ENCODE data around the gene IL10RB.

Gene IL10RB

GRCh38 chr21:33259995-33260394 is 6.2 kb upstream of the IL10RB start:
- H3K4me1 ChIP-seq (ENCODE audit: control extremely low read depth in 1 of 4, control insufficient read depth in 4 of 4, insufficient read depth in 4 of 4, low read length in 3 of 4), result peaks cover 0 to 33% (median 17%) of the 10 kb centered on the region in 4 experiments
- H3K27me3 ChIP-seq (replicated peaks in 2 of 5; ENCODE audit: control insufficient read depth in 4 of 5, insufficient read depth in 5 of 5, low read length in 4 of 5), result no peaks in the 10 kb centered on the region
- POLR2A ChIA-PET, result no interaction called here
- H3K4me3 ChIP-seq (ENCODE audit: control insufficient read depth in 1 of 7, extremely low read depth in 1 of 7, insufficient read depth in 4 of 7, low read depth in 2 of 7, low read length in 6 of 7), result no peak overlapping the region
- H3K36me3 ChIP-seq (ENCODE audit: control insufficient read depth in 4 of 4, insufficient read depth in 4 of 4, low read length in 3 of 4), result peaks cover 25 to 67% (median 48%) of the 10 kb centered on the region in 4 experiments
- no peak for DNase-seq
- H3K9me3 ChIP-seq (ENCODE audit: control extremely low read depth in 1 of 5, control insufficient read depth in 4 of 5, insufficient read depth in 2 of 5, low read depth in 1 of 5, low read length in 4 of 5), result peaks cover 0 to 5% (median 0%) of the 10 kb centered on the region in 5 experiments
- CTCF ChIA-PET, result interaction anchor here (1.0 kb wide), 1 partner anchor 9 kb away, joined by 3 read pairs; no protein-coding TSS in a partner anchor
- H3K27ac ChIP-seq (ENCODE audit: insufficient read depth in 1 of 2, low read depth in 1 of 2, low read length in 2 of 2, poor library complexity in 1 of 2, severe bottlenecking in 2 of 2), result no peak overlapping the region
- WGBS (ENCODE audit: insufficient coverage), result 69% methylated on average over 2 of the region's 7 CpGs

GRCh38 chr21:33261635-33262034 is 4.5 kb upstream of the IL10RB start:
- DNase-seq, result peak in 2 of 3 donors; percentile 78 to 82
- WGBS (ENCODE audit: insufficient coverage), result no CpG with 5 or more reads among the region's 3 CpGs
- peaks cover 7 to 45% (median 27%) of the 10 kb centered on the region in 4 experiments for H3K4me1 ChIP-seq (ENCODE audit: control extremely low read depth in 1 of 4, control insufficient read depth in 4 of 4, insufficient read depth in 4 of 4, low read length in 3 of 4)
- ChIA-PET CTCF (interaction anchor here (0.6 to 1.9 kb wide), 5 partner anchors 11 to 251 kb away, joined by 3 to 5 read pairs (median 4); partner anchors contain the start of gene IFNAR1), POLR2A (no interaction called here)
- H3K27me3 ChIP-seq (replicated peaks in 2 of 5; ENCODE audit: control insufficient read depth in 4 of 5, insufficient read depth in 5 of 5, low read length in 4 of 5), result no peaks in the 10 kb centered on the region
- no peak overlapping the region for H3K27ac ChIP-seq (ENCODE audit: insufficient read depth in 1 of 2, low read depth in 1 of 2, low read length in 2 of 2, poor library complexity in 1 of 2, severe bottlenecking in 2 of 2)
- peaks cover 0 to 5% (median 0%) of the 10 kb centered on the region in 5 experiments for H3K9me3 ChIP-seq (ENCODE audit: control extremely low read depth in 1 of 5, control insufficient read depth in 4 of 5, insufficient read depth in 2 of 5, low read depth in 1 of 5, low read length in 4 of 5)
- H3K36me3 ChIP-seq (ENCODE audit: control insufficient read depth in 4 of 4, insufficient read depth in 4 of 4, low read length in 3 of 4), result peaks cover 20 to 51% (median 38%) of the 10 kb centered on the region in 4 experiments
- no peak overlapping the region for H3K4me3 ChIP-seq (ENCODE audit: control insufficient read depth in 1 of 7, extremely low read depth in 1 of 7, insufficient read depth in 4 of 7, low read depth in 2 of 7, low read length in 6 of 7)

GRCh38 chr21:33262921-33263320 is 3.2 kb upstream of the IL10RB start:
- no peaks in the 10 kb centered on the region for H3K27me3 ChIP-seq (replicated peaks in 2 of 5; ENCODE audit: control insufficient read depth in 4 of 5, insufficient read depth in 5 of 5, low read length in 4 of 5)
- WGBS (ENCODE audit: insufficient coverage), result 98% methylated on average over 11 of the region's 11 CpGs
- CTCF ChIA-PET, result interaction anchor here (0.6 to 1.9 kb wide), 3 partner anchors 13 to 22 kb away, joined by 3 to 5 read pairs (median 3); no protein-coding TSS in a partner anchor
- no peak for DNase-seq
- H3K4me1 ChIP-seq (ENCODE audit: control extremely low read depth in 1 of 4, control insufficient read depth in 4 of 4, insufficient read depth in 4 of 4, low read length in 3 of 4), result peaks cover 10 to 57% (median 35%) of the 10 kb centered on the region in 4 experiments
- H3K9me3 ChIP-seq (ENCODE audit: control extremely low read depth in 1 of 5, control insufficient read depth in 4 of 5, insufficient read depth in 2 of 5, low read depth in 1 of 5, low read length in 4 of 5), result peaks cover 0 to 3% (median 0%) of the 10 kb centered on the region in 5 experiments
- POLR2A ChIA-PET, result no interaction called here
- H3K4me3 ChIP-seq (ENCODE audit: control insufficient read depth in 1 of 7, extremely low read depth in 1 of 7, insufficient read depth in 4 of 7, low read depth in 2 of 7, low read length in 6 of 7), result no peak overlapping the region
- no peak overlapping the region for H3K27ac ChIP-seq (ENCODE audit: insufficient read depth in 1 of 2, low read depth in 1 of 2, low read length in 2 of 2, poor library complexity in 1 of 2, severe bottlenecking in 2 of 2)
- peaks cover 13 to 38% (median 28%) of the 10 kb centered on the region in 4 experiments for H3K36me3 ChIP-seq (ENCODE audit: control insufficient read depth in 4 of 4, insufficient read depth in 4 of 4, low read length in 3 of 4)

GRCh38 chr21:33264561-33264960 is 1.6 kb upstream of the IL10RB start:
- DNase-seq, result no peak
- Histone ChIP-seq H3K4me3 (ENCODE audit: control insufficient read depth in 1 of 7, extremely low read depth in 1 of 7, insufficient read depth in 4 of 7, low read depth in 2 of 7, low read length in 6 of 7) (no peak overlapping the region), H3K27ac (ENCODE audit: insufficient read depth in 1 of 2, low read depth in 1 of 2, low read length in 2 of 2, poor library complexity in 1 of 2, severe bottlenecking in 2 of 2) (peak overlapping the region in 1 of 2 experiments; percentile 78), H3K4me1 (ENCODE audit: control extremely low read depth in 1 of 4, control insufficient read depth in 4 of 4, insufficient read depth in 4 of 4, low read length in 3 of 4) (peaks cover 10 to 57% (median 35%) of the 10 kb centered on the region in 4 experiments), H3K27me3 (replicated peaks in 2 of 5; ENCODE audit: control insufficient read depth in 4 of 5, insufficient read depth in 5 of 5, low read length in 4 of 5) (no peaks in the 10 kb centered on the region), H3K36me3 (ENCODE audit: control insufficient read depth in 4 of 4, insufficient read depth in 4 of 4, low read length in 3 of 4) (peaks cover 12 to 33% (median 25%) of the 10 kb centered on the region in 4 experiments), H3K9me3 (ENCODE audit: control extremely low read depth in 1 of 5, control insufficient read depth in 4 of 5, insufficient read depth in 2 of 5, low read depth in 1 of 5, low read length in 4 of 5) (no peaks in the 10 kb centered on the region)
- CTCF ChIA-PET, result interaction anchor here (0.8 to 2.0 kb wide), 3 partner anchors 16 to 61 kb away, joined by 3 to 4 read pairs (median 4); no protein-coding TSS in a partner anchor
- WGBS (ENCODE audit: insufficient coverage), result 93% methylated on average over 9 of the region's 11 CpGs
- POLR2A ChIA-PET, result interaction anchor here (0.6 to 1.3 kb wide), 3 partner anchors 17 to 61 kb away, joined by 3 to 4 read pairs (median 3); no protein-coding TSS in a partner anchor

- 40% methylated on average over 6 of the region's 12 CpGs for WGBS (ENCODE audit: insufficient coverage)
- Histone ChIP-seq H3K9me3 (ENCODE audit: control extremely low read depth in 1 of 5, control insufficient read depth in 4 of 5, insufficient read depth in 2 of 5, low read depth in 1 of 5, low read length in 4 of 5) (no peaks in the 10 kb centered on the region), H3K27ac (ENCODE audit: insufficient read depth in 1 of 2, low read depth in 1 of 2, low read length in 2 of 2, poor library complexity in 1 of 2, severe bottlenecking in 2 of 2) (peak overlapping the region; percentile 66 to 78), H3K36me3 (ENCODE audit: control insufficient read depth in 4 of 4, insufficient read depth in 4 of 4, low read length in 3 of 4) (peaks cover 11 to 35% (median 23%) of the 10 kb centered on the region in 4 experiments), H3K4me1 (ENCODE audit: control extremely low read depth in 1 of 4, control insufficient read depth in 4 of 4, insufficient read depth in 4 of 4, low read length in 3 of 4) (peaks cover 10 to 47% (median 32%) of the 10 kb centered on the region in 4 experiments), H3K27me3 (replicated peaks in 2 of 5; ENCODE audit: control insufficient read depth in 4 of 5, insufficient read depth in 5 of 5, low read length in 4 of 5) (no peaks in the 10 kb centered on the region), H3K4me3 (ENCODE audit: control insufficient read depth in 1 of 7, extremely low read depth in 1 of 7, insufficient read depth in 4 of 7, low read depth in 2 of 7, low read length in 6 of 7) (peak overlapping the region; percentile 70 to 88 (median 81))
- ChIA-PET CTCF (interaction anchor here (0.6 to 2.0 kb wide), 9 partner anchors 16 to 180 kb away, joined by 3 to 8 read pairs (median 4); partner anchors contain the start of gene IFNAR2), POLR2A (interaction anchor here (1.0 to 1.3 kb wide), 4 partner anchors 10 to 60 kb away, joined by 3 to 4 read pairs (median 4); partner anchors contain the start of gene IFNAR1)
- DNase-seq, result peak; percentile 94 to 98 (median 97)
Measured at GRCh38 chr21:33265664-33266049, 510 bp upstream of the IL10RB start.

GRCh38 chr21:33266789-33267135 is 595 bp downstream of the IL10RB start:
- Histone ChIP-seq H3K36me3 (ENCODE audit: control insufficient read depth in 4 of 4, insufficient read depth in 4 of 4, low read length in 3 of 4) (peaks cover 14 to 41% (median 26%) of the 10 kb centered on the region in 4 experiments), H3K4me1 (ENCODE audit: control extremely low read depth in 1 of 4, control insufficient read depth in 4 of 4, insufficient read depth in 4 of 4, low read length in 3 of 4) (peaks cover 10 to 38% (median 28%) of the 10 kb centered on the region in 4 experiments), H3K9me3 (ENCODE audit: control extremely low read depth in 1 of 5, control insufficient read depth in 4 of 5, insufficient read depth in 2 of 5, low read depth in 1 of 5, low read length in 4 of 5) (no peaks in the 10 kb centered on the region), H3K27me3 (replicated peaks in 2 of 5; ENCODE audit: control insufficient read depth in 4 of 5, insufficient read depth in 5 of 5, low read length in 4 of 5) (no peaks in the 10 kb centered on the region), H3K27ac (ENCODE audit: insufficient read depth in 1 of 2, low read depth in 1 of 2, low read length in 2 of 2, poor library complexity in 1 of 2, severe bottlenecking in 2 of 2) (peak overlapping the region; percentile 66 to 78), H3K4me3 (ENCODE audit: control insufficient read depth in 1 of 7, extremely low read depth in 1 of 7, insufficient read depth in 4 of 7, low read depth in 2 of 7, low read length in 6 of 7) (peak overlapping the region; percentile 70 to 88 (median 81))
- DNase-seq, result no peak
- POLR2A ChIA-PET, result interaction anchor here (1.0 kb wide), 1 partner anchor 11 kb away, joined by 4 read pairs; no protein-coding TSS in a partner anchor
- 0% methylated on average over 8 of the region's 8 CpGs for WGBS (ENCODE audit: insufficient coverage)
- CTCF ChIA-PET, result interaction anchor here (1.0 to 1.9 kb wide), 5 partner anchors 12 to 179 kb away, joined by 3 to 8 read pairs (median 3); partner anchors contain the start of gene IFNAR2

- ChIA-PET POLR2A (no interaction called here), CTCF (interaction anchor here (1.2 to 1.9 kb wide), 4 partner anchors 11 to 107 kb away, joined by 3 to 8 read pairs (median 3); partner anchors contain the start of gene IFNAR2)
- H3K36me3 ChIP-seq (ENCODE audit: control insufficient read depth in 4 of 4, insufficient read depth in 4 of 4, low read length in 3 of 4), result peaks cover 14 to 41% (median 26%) of the 10 kb centered on the region in 4 experiments
- peak overlapping the region in 6 of 7 experiments; percentile 70 to 88 (median 84) for H3K4me3 ChIP-seq (ENCODE audit: control insufficient read depth in 1 of 7, extremely low read depth in 1 of 7, insufficient read depth in 4 of 7, low read depth in 2 of 7, low read length in 6 of 7)
- WGBS (ENCODE audit: insufficient coverage), result 100% methylated on average over 3 of the region's 7 CpGs
- peaks cover 10 to 34% (median 26%) of the 10 kb centered on the region in 4 experiments for H3K4me1 ChIP-seq (ENCODE audit: control extremely low read depth in 1 of 4, control insufficient read depth in 4 of 4, insufficient read depth in 4 of 4, low read length in 3 of 4)
- DNase-seq, result no peak
- no peaks in the 10 kb centered on the region for H3K9me3 ChIP-seq (ENCODE audit: control extremely low read depth in 1 of 5, control insufficient read depth in 4 of 5, insufficient read depth in 2 of 5, low read depth in 1 of 5, low read length in 4 of 5)
- no peaks in the 10 kb centered on the region for H3K27me3 ChIP-seq (replicated peaks in 2 of 5; ENCODE audit: control insufficient read depth in 4 of 5, insufficient read depth in 5 of 5, low read length in 4 of 5)
- H3K27ac ChIP-seq (ENCODE audit: insufficient read depth in 1 of 2, low read depth in 1 of 2, low read length in 2 of 2, poor library complexity in 1 of 2, severe bottlenecking in 2 of 2), result peak overlapping the region in 1 of 2 experiments; percentile 78
Measured at GRCh38 chr21:33267250-33267649, 1.1 kb downstream of the IL10RB start.

All from common myeloid progenitor, CD34-positive (primary cell).